Stimulated activated naive B cell treated with anti-CD40 and anti-IgM and Interleukin-4, amounts not matched to agents 10 μg/mL and 1 μg/mL and 100 μg/mL, for 72 hours (primary cell): ENCODE measurements around the gene ZSCAN5B.

Experiments
- ATAC-seq, 2 donors: fragments of 150-1000 bp; cut with Tn5 transposase; replicated peaks; 2 replicates each; pipeline ENCODE4 v1.10.0; 2021; ENCODE audit warnings: moderate library complexity in 1 of 2
- DNase-seq: peaks from one replicate; pipeline ENCODE4 v3.0.0; 2021
- H3K27ac Mint-ChIP-seq: one replicate; pipeline ENCODE4 v1.8.0; 2022; ENCODE audit warnings: mild to moderate bottlenecking, mixed read lengths
- H3K27me3 Mint-ChIP-seq, 2 donors: one replicate each; pipeline ENCODE4 v1.8.0; 2022; ENCODE audit warnings: mixed read lengths in 2 of 2
- H3K36me3 Mint-ChIP-seq, 2 donors: one replicate each; pipeline ENCODE4 v1.8.0; 2022; ENCODE audit warnings: mixed read lengths in 2 of 2, mild to moderate bottlenecking in 1 of 2
- H3K4me1 Mint-ChIP-seq, 2 donors: one replicate each; pipeline ENCODE4 v1.8.0; 2022; ENCODE audit warnings: mixed read lengths in 2 of 2, mild to moderate bottlenecking in 1 of 2
- H3K4me3 Mint-ChIP-seq, 2 donors: one replicate each; pipeline ENCODE4 v1.8.0; 2022; ENCODE audit warnings: mild to moderate bottlenecking in 2 of 2, mixed read lengths in 2 of 2, moderate library complexity in 1 of 2
- H3K9me3 Mint-ChIP-seq, 2 donors: one replicate each; pipeline ENCODE4 v1.8.0; 2022; ENCODE audit warnings: mixed read lengths in 2 of 2, mild to moderate bottlenecking in 1 of 2

The ZSCAN5B gene

GRCh38 chr19:56146904-56147303 lies 50.7 kb downstream of the ZSCAN5B start:
- Mint-ChIP-seq H3K36me3 (peaks cover 30 to 43% of the 10 kb centered on the region in 2 donors), H3K27ac (no peak overlapping the region), H3K9me3 (peaks cover 0 to 2% of the 10 kb centered on the region in 2 donors), H3K27me3 (no peaks in the 10 kb centered on the region), H3K4me3 (no peak overlapping the region), H3K4me1 (peaks cover 17 to 26% of the 10 kb centered on the region in 2 donors)
- ATAC-seq (no peak), DNase-seq (no peak)

GRCh38 chr19:56145698-56146097 lies 51.9 kb downstream of the ZSCAN5B start:
- Mint-ChIP-seq H3K9me3 (peaks cover 0 to 2% of the 10 kb centered on the region in 2 donors), H3K4me3 (no peak overlapping the region), H3K36me3 (peaks cover 30 to 40% of the 10 kb centered on the region in 2 donors), H3K27ac (no peak overlapping the region), H3K27me3 (no peaks in the 10 kb centered on the region), H3K4me1 (peaks cover 15 to 29% of the 10 kb centered on the region in 2 donors)
- DNase-seq (no peak), ATAC-seq (no peak)

- DNase-seq (no peak), ATAC-seq (no peak)
- Mint-ChIP-seq H3K4me3 (no peak overlapping the region), H3K36me3 (peaks cover 25 to 34% of the 10 kb centered on the region in 2 donors), H3K27me3 (no peaks in the 10 kb centered on the region), H3K4me1 (peaks cover 20 to 34% of the 10 kb centered on the region in 2 donors), H3K27ac (no peak overlapping the region), H3K9me3 (peaks cover 0 to 2% of the 10 kb centered on the region in 2 donors)
Measured at GRCh38 chr19:56144831-56145230, 52.8 kb downstream of the ZSCAN5B start.

- H3K9me3 Mint-ChIP-seq: no peaks in the 10 kb centered on the region
- DNase-seq: no peak
- H3K4me3 Mint-ChIP-seq: no peak overlapping the region
- H3K36me3 Mint-ChIP-seq: peaks cover 21 to 29% of the 10 kb centered on the region in 2 donors
- no peaks in the 10 kb centered on the region for H3K27me3 Mint-ChIP-seq
- peaks cover 22 to 38% of the 10 kb centered on the region in 2 donors for H3K4me1 Mint-ChIP-seq
- ATAC-seq: no peak
- no peak overlapping the region for H3K27ac Mint-ChIP-seq
Measured at GRCh38 chr19:56144376-56144775, 53.2 kb downstream of the ZSCAN5B start.

- H3K27ac Mint-ChIP-seq: no peak overlapping the region
- no peaks in the 10 kb centered on the region for H3K9me3 Mint-ChIP-seq
- peaks cover 13 to 16% of the 10 kb centered on the region in 2 donors for H3K36me3 Mint-ChIP-seq
- DNase-seq (no peak), ATAC-seq (no peak)
- peaks cover 26 to 38% of the 10 kb centered on the region in 2 donors for H3K4me1 Mint-ChIP-seq
- H3K4me3 Mint-ChIP-seq: no peak overlapping the region
- no peaks in the 10 kb centered on the region for H3K27me3 Mint-ChIP-seq
Measured at GRCh38 chr19:56142897-56143434, 54.6 kb downstream of the ZSCAN5B start.

- DNase-seq (no peak), ATAC-seq (no peak)
- peaks cover 26 to 38% of the 10 kb centered on the region in 2 donors for H3K4me1 Mint-ChIP-seq
- H3K27ac Mint-ChIP-seq: peak overlapping the region; percentile 95
- H3K9me3 Mint-ChIP-seq: no peaks in the 10 kb centered on the region
- peaks cover 7 to 9% of the 10 kb centered on the region in 2 donors for H3K36me3 Mint-ChIP-seq
- peak overlapping the region; percentile 88 to 89 for H3K4me3 Mint-ChIP-seq
- no peaks in the 10 kb centered on the region for H3K27me3 Mint-ChIP-seq
Measured at GRCh38 chr19:56142087-56142787, 55.3 kb downstream of the ZSCAN5B start.

GRCh38 chr19:56141417-56141993 lies 56.1 kb downstream of the ZSCAN5B start:
- Mint-ChIP-seq H3K4me3 (peak overlapping the region; percentile 88 to 89), H3K4me1 (peaks cover 26 to 38% of the 10 kb centered on the region in 2 donors), H3K27ac (peak overlapping the region; percentile 95), H3K9me3 (no peaks in the 10 kb centered on the region), H3K36me3 (peaks cover 6 to 7% of the 10 kb centered on the region in 2 donors), H3K27me3 (no peaks in the 10 kb centered on the region)
- ATAC-seq (no peak), DNase-seq (no peak)

GRCh38 chr19:56140583-56141416 lies 56.8 kb downstream of the ZSCAN5B start, which contains the start of gene ZNF444:
Gene ZNF444, plus strand, starts transcription at chr19:56141287. Its CDS starts 5,625 bp downstream, at chr19:56146912.
- H3K27me3 Mint-ChIP-seq: no peaks in the 10 kb centered on the region
- peaks cover 26 to 38% of the 10 kb centered on the region in 2 donors for H3K4me1 Mint-ChIP-seq
- peaks cover 1 to 7% of the 10 kb centered on the region in 2 donors for H3K36me3 Mint-ChIP-seq
- DNase-seq (peak; percentile 99), ATAC-seq (peak; percentile 91 to 95)
- H3K27ac Mint-ChIP-seq: peak within 1 kb of the TSS; percentile 95
- H3K9me3 Mint-ChIP-seq: no peaks in the 10 kb centered on the region
- H3K4me3 Mint-ChIP-seq: peak within 1 kb of the TSS; percentile 88 to 89

GRCh38 chr19:56139847-56140582 lies 57.6 kb downstream of the ZSCAN5B start:
- no peak for ATAC-seq
- Mint-ChIP-seq H3K4me3 (peak overlapping the region; percentile 88 to 89), H3K36me3 (peaks cover 1 to 7% of the 10 kb centered on the region in 2 donors), H3K4me1 (peaks cover 26 to 38% of the 10 kb centered on the region in 2 donors), H3K27ac (peak overlapping the region; percentile 95), H3K9me3 (no peaks in the 10 kb centered on the region), H3K27me3 (no peaks in the 10 kb centered on the region)
- no peak for DNase-seq
